ENCODE results near the gene UTF1.

UTF1 gene

DNA sequence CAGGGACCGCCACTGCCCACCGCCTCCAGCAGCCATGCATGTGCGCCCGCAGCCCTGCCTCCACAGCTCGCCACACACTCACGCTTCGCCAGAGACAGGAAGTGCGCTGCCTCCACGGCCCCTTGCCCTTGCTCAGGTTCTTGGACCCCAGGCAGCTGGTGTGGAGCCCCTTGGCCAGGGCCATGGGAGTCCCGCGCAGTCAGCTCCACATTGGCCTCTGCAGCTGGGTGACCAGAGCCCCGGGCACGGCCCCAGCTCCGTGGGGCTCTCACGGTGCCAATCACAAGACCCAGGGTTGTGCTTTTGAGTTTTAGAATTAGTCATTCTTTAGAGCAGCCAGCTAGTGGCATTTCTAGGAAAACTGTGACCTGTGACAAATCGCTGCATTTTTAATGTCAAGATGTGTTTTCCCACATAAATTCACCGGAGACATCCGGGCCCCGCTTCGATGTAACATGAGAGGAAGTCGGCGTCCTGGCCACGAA is 4.3 kb upstream of the UTF1 start:
- DNase-seq (ENCODE audit: extremely low spot score), result no peak
- TF ChIP-seq, protein P1, sequence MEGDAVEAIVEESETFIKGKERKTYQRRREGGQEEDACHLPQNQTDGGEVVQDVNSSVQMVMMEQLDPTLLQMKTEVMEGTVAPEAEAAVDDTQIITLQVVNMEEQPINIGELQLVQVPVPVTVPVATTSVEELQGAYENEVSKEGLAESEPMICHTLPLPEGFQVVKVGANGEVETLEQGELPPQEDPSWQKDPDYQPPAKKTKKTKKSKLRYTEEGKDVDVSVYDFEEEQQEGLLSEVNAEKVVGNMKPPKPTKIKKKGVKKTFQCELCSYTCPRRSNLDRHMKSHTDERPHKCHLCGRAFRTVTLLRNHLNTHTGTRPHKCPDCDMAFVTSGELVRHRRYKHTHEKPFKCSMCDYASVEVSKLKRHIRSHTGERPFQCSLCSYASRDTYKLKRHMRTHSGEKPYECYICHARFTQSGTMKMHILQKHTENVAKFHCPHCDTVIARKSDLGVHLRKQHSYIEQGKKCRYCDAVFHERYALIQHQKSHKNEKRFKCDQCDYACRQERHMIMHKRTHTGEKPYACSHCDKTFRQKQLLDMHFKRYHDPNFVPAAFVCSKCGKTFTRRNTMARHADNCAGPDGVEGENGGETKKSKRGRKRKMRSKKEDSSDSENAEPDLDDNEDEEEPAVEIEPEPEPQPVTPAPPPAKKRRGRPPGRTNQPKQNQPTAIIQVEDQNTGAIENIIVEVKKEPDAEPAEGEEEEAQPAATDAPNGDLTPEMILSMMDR (IDR thresholded peaks at IDR 0.05; ENCODE audit: control extremely low read depth, extremely low read depth, low read depth, missing control alignments), result no peak
- ChIA-PET CTCF (interaction anchor here (0.9 kb wide), 1 partner anchor 11 kb away, joined by 3 read pairs; no protein-coding TSS in a partner anchor), POLR2A (interaction anchor here (0.6 kb wide), 1 partner anchor 21 kb away, joined by 15 read pairs; no protein-coding TSS in a partner anchor)

DNA sequence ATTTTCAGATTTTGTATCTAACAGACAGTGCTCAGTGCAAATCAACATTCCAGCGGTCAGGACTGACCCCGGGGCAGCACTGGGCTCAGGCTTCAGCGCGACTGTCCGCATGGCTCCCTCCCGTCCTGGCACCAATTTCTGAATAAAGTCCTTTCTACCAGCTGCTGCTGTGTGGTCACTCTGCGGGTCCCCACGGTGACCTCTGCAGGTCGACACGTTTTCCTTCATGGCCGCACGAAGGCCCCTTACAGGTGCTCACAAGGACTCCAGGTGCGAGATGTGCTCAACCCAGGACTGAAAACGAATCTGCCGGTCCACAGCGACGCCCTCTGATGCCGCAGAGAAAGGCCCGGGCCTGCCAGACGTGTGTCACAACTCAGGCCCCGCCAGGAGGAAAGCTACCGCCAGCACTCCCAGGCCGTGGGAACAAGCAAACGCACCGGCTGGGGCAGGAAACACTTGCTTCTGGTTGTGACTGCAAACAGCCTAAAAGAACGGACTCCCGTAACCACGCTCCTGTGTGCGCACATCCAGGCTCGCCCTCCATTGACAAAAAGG is 3.7 kb upstream of the UTF1 start:
- TF ChIP-seq, protein P1 (IDR thresholded peaks at IDR 0.05; ENCODE audit: control extremely low read depth, extremely low read depth, low read depth, missing control alignments), result no peak
- POLR2A ChIA-PET, result no interaction called here
- CTCF ChIA-PET, result no interaction called here
- no peak for DNase-seq (ENCODE audit: extremely low spot score)

DNA sequence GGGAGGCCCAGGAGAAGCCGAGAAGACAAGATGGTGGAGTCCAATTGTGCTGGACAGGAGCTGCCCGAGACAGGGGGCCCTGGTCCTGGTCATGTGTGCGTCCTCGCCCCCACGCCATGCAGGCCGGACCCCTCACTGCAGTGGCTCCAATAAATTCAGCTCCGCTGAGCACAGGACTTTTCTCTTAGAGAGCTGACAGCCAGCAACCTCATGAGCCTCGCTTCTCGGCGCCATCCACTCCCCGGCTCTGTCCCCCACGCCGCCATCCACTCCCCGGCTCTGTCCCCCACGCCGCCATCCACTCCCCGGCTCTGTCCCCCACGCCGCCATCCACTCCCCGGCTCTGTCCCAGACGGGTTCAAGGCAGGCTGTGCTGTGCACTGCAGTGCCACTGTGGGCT is 2.8 kb upstream of the UTF1 start:
- DNase-seq (ENCODE audit: extremely low spot score), result no peak
- POLR2A ChIA-PET, result no interaction called here
- CTCF ChIA-PET, result no interaction called here
- TF ChIP-seq, protein P1 (IDR thresholded peaks at IDR 0.05; ENCODE audit: control extremely low read depth, extremely low read depth, low read depth, missing control alignments), result no peak

DNA sequence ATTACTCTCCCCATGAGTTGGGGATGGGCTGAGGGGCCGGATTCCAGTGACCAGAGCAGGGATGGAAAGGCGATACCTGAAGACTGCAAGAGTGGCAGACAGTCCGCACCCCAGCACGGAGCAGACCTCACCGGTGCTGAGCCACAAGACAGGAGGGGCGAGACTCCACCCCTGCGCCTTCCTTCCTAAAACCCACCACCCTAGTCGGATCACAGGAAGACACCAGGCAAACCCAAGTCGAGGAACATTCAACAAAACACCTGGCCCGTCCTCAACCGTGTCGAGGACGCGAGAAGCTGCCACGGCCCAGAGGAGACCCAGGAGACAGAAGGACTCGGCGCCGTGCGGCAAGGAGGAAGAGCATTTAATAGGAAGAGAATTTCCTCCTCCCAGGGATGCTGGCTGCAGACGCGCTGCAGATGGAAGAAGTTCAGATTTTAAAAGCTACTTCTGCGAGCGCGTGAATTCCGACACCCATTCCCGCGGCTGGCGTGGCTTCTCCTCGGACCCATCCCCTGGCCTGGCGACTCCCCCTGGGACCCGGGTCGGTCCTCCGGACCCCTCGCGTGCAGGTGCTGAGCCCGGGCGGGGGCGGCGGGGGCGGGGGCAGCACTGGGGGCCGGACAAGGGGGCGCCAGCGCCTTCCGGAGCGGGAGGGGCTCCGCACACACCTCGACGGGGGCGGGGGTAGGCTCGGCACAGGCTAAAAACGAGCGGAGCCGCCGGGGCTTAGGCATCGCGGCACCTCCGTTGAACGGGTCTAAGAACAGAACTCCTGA is 563 bp upstream of the UTF1 start:
- TF ChIP-seq, protein P1 (IDR thresholded peaks at IDR 0.05; ENCODE audit: control extremely low read depth, extremely low read depth, low read depth, missing control alignments), result no peak
- DNase-seq (ENCODE audit: extremely low spot score), result no peak
- CTCF ChIA-PET, result no interaction called here
- POLR2A ChIA-PET, result no interaction called here

DNA sequence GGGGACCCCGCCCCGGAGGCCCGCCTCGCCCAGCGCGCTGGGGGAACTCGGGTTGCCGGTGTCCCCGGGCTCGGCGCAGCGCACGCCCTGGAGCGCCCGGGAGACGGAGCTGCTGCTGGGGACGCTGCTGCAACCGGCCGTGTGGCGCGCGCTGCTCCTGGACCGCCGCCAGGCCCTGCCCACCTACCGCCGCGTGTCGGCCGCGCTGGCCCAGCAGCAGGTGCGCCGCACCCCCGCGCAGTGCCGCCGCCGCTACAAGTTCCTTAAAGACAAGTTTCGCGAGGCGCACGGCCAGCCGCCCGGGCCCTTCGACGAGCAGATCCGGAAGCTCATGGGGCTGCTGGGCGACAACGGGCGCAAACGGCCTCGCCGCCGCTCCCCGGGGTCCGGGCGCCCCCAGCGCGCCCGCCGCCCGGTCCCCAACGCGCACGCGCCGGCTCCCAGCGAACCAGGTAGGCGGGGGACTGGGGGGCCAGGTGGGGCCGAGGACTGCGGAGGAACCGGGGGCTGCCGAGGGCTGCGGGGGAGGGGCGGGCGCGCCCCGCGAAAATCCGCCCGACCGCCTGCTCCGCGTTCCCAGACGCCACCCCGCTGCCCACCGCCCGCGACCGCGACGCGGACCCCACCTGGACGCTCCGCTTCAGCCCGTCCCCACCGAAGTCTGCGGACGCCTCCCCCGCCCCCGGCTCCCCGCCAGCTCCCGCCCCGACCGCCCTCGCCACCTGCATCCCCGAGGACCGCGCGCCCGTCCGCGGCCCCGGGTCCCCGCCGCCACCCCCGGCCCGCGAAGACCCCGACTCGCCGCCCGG is 574 bp downstream of the UTF1 start:
- ChIA-PET POLR2A (no interaction called here), CTCF (no interaction called here)
- DNase-seq (ENCODE audit: extremely low spot score), result no peak
- TF ChIP-seq, protein P1 (IDR thresholded peaks at IDR 0.05; ENCODE audit: control extremely low read depth, extremely low read depth, low read depth, missing control alignments), result no peak

DNA sequence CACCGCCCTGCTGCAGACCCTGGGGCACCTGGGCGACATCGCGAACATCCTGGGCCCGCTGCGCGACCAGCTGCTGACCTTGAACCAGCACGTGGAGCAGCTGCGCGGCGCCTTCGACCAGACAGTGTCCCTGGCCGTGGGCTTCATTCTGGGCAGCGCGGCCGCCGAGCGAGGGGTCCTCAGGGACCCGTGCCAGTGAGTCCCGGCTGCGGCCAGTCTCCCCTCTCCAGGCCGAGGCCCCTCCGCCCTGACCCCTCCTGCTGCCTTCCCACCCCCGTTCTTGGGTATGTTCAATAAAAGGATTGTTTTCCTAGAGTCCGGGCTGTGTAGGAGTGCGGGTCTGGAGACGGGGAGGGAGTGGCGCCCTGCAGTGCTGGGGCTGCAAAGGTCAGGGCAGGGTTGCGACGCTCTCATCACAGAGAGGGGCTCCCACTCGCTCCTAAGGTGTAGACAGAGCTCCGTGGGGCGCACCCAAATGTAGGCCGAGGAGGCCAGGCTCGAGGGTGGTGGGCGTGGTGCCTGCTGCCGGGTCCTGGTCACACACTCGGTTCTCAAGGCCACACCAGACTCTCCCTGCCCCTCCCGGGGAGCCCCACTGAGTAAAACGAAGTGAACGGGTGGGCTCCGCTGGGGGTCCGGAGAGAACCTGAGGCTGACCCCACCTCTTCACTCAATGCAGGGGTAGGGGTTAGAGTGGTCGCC is 1.4 kb downstream of the UTF1 start:
- POLR2A ChIA-PET, result no interaction called here
- CTCF ChIA-PET, result no interaction called here
- TF ChIP-seq, protein P1 (IDR thresholded peaks at IDR 0.05; ENCODE audit: control extremely low read depth, extremely low read depth, low read depth, missing control alignments), result no peak
- DNase-seq (ENCODE audit: extremely low spot score), result no peak
